Vagina (tissue), 2 donors: Measurements from ENCODE around the gene ERI2.

Experiments
- POLR2A ChIP-seq, 2 donors: fragments of 450-650 bp; IDR thresholded peaks; one replicate each; pipeline ENCODE4 v1.6.1; 2017; ENCODE audit warnings: antibody characterized with exemption in 2 of 2, mild to moderate bottlenecking in 2 of 2, moderate library complexity in 2 of 2
- TF ChIP-seq, protein P1 (sequence below), 3 experiments: fragments of 450-650 bp in 2 of 3; fragments of 200-600 bp in 1 of 3; sonication (generic) in 1 of 3; IDR thresholded peaks; one replicate each; pipeline ENCODE4 v1.5.1; 2017 to 2019; ENCODE audit warnings: antibody characterized with exemption in 3 of 3, mild to moderate bottlenecking in 2 of 3, moderate library complexity in 2 of 3

GRCh38 chr16:20768121-20768520, 38.2 kb downstream of the ERI2 start:
- TF ChIP-seq POLR2A (IDR thresholded peaks at IDR 0.05): no peak
- TF ChIP-seq, protein P1, sequence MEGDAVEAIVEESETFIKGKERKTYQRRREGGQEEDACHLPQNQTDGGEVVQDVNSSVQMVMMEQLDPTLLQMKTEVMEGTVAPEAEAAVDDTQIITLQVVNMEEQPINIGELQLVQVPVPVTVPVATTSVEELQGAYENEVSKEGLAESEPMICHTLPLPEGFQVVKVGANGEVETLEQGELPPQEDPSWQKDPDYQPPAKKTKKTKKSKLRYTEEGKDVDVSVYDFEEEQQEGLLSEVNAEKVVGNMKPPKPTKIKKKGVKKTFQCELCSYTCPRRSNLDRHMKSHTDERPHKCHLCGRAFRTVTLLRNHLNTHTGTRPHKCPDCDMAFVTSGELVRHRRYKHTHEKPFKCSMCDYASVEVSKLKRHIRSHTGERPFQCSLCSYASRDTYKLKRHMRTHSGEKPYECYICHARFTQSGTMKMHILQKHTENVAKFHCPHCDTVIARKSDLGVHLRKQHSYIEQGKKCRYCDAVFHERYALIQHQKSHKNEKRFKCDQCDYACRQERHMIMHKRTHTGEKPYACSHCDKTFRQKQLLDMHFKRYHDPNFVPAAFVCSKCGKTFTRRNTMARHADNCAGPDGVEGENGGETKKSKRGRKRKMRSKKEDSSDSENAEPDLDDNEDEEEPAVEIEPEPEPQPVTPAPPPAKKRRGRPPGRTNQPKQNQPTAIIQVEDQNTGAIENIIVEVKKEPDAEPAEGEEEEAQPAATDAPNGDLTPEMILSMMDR (IDR thresholded peaks at IDR 0.05): no peak
